Fibroblast of villous mesenchyme (primary cell): ENCODE data around the gene PKHD1. TPM values are rescaled to one million over a fixed set of nuclear protein-coding genes. Genes with fewer than 3 reads are reported as not detected.

Source experiments
- DNase-seq: peaks from one replicate; pipeline ENCODE4 v3.0.0-alpha.2; 2010; ENCODE audit warnings: low read depth
- H3K4me3 ChIP-seq: 2 replicates; pipeline ENCODE4 v1.5.1; 2011; ENCODE audit warnings: low read depth, mild to moderate bottlenecking, low read length
- total RNA-seq: library from RNA; depleted of rRNA; stranded (reverse); fragments of >200 nt; gene quantifications from 2 replicates; pipeline ENCODE4 v1.2.3, GENCODE V29; 2012
- TF ChIP-seq, protein P1 (sequence below): IDR thresholded peaks from 2 replicates; pipeline ENCODE4 v1.5.1; 2012; ENCODE audit warnings: low read depth, mild to moderate bottlenecking, low read length; ENCODE audit not compliant: insufficient read depth

The PKHD1 gene
- total RNA-seq = under 0.01 TPM in 1 of 2 replicates, not detected in the other

DNA sequence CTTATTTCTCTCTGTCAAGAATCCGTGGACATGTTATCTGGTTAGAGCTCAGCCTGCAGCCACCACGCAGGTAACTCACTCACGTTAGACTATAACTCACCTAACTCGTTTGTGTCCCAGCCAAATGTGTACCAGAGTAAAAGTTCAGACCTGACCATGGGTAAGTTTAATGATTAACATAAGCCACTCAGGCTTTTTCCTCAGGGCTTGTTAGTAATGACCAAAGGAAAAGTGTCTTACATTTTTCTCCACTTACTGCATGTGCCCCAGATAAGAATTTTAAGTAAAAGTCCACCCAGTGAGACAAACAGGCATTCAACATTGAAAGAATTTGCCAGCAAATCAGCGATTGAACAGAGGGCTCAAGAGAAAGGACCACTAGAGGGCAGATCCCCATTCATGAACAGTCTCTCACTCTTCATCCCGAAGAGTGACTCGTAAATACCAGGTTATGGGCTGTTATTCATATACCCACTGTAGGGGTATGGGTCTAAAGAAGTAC lies at the start of gene PKHD1:
PKHD1 (minus strand) TSS at position 116 of the 502 bp plus-strand sequence. CDS start 2,680 bp downstream, outside the sequence.
- TF ChIP-seq, protein P1, sequence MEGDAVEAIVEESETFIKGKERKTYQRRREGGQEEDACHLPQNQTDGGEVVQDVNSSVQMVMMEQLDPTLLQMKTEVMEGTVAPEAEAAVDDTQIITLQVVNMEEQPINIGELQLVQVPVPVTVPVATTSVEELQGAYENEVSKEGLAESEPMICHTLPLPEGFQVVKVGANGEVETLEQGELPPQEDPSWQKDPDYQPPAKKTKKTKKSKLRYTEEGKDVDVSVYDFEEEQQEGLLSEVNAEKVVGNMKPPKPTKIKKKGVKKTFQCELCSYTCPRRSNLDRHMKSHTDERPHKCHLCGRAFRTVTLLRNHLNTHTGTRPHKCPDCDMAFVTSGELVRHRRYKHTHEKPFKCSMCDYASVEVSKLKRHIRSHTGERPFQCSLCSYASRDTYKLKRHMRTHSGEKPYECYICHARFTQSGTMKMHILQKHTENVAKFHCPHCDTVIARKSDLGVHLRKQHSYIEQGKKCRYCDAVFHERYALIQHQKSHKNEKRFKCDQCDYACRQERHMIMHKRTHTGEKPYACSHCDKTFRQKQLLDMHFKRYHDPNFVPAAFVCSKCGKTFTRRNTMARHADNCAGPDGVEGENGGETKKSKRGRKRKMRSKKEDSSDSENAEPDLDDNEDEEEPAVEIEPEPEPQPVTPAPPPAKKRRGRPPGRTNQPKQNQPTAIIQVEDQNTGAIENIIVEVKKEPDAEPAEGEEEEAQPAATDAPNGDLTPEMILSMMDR = peak; percentile 40
- no peak within 1 kb of the TSS for H3K4me3 ChIP-seq
- peak; percentile 7 for DNase-seq

GRCh38 chr6:52136934-52137467 lies 49.6 kb upstream of the PKHD1 start:
- TF ChIP-seq, protein P1 = no peak
- no peak overlapping the region for H3K4me3 ChIP-seq
- no peak for DNase-seq

- TF ChIP-seq, protein P1 = no peak
- no peak for DNase-seq
- no peak overlapping the region for H3K4me3 ChIP-seq
Observed at GRCh38 chr6:52136055-52136454, 48.6 kb upstream of the PKHD1 start.

- DNase-seq = no peak
- TF ChIP-seq, protein P1 = no peak
- no peak overlapping the region for H3K4me3 ChIP-seq
Observed at GRCh38 chr6:52135217-52135616, 47.8 kb upstream of the PKHD1 start.

DNA sequence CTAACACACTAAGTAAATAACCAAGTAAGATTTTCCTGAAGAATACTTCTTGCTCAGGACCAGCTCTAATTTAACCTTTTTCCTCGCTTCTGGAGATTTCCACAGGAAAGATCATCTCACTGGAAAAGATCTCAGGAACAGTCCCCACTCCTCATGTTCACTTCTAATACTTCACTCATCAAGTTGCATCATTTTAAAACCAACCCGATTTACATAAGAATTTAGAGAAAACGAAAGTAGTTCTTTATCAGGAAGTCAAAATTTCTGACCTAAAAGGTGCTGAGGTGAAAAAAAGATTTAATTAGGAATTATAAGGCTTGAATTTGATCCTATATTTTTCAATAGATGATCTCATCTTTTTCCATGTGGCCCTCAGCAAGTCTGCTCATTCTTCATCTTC lies 46.6 kb upstream of the PKHD1 start:
- no peak for DNase-seq
- H3K4me3 ChIP-seq = no peak overlapping the region
- TF ChIP-seq, protein P1 = no peak

GRCh38 chr6:52133324-52133723 lies 45.9 kb upstream of the PKHD1 start:
- DNase-seq = no peak
- H3K4me3 ChIP-seq = no peak overlapping the region
- TF ChIP-seq, protein P1 = no peak

DNA sequence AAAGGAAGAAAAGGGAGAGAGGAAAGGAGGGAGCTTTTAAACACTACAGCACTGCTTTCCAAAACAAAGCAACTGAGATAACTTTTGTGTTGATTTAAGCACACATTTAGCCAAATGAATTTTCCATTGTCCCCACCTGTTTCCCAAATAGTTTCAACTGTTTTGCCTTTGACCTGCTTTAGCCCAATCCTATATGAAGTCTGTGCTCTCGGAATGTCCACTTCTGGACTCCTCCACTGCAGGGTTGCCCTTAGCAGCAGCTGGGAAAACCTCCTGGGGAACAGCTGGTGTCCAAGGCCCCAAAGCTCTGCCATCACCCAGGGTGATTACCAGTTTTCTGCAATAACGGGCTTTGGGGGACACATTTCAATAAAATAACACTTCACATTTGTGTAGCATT lies 44.9 kb upstream of the PKHD1 start:
- no peak overlapping the region for H3K4me3 ChIP-seq
- TF ChIP-seq, protein P1 = no peak
- no peak for DNase-seq
